GM18502 (cell line): ENCODE results near the gene CRELD1.

ENCODE experiments used
- ATAC-seq: cut with Tn5 transposase; IDR thresholded peaks from one replicate; pipeline ENCODE4 v1.9.1; 2021; ENCODE audit warnings: mild to moderate bottlenecking; ENCODE audit not compliant: unreplicated experiment, poor library complexity

CRELD1 gene

GRCh38 chr3:9951962-9952805 is 18.6 kb downstream of the CRELD1 start, which contains the start of gene PRRT3:
Gene PRRT3 (minus strand): TSS chr3:9952408. CDS start chr3:9950115, 2,293 bp downstream.
- peak; percentile 79 for ATAC-seq

DNA sequence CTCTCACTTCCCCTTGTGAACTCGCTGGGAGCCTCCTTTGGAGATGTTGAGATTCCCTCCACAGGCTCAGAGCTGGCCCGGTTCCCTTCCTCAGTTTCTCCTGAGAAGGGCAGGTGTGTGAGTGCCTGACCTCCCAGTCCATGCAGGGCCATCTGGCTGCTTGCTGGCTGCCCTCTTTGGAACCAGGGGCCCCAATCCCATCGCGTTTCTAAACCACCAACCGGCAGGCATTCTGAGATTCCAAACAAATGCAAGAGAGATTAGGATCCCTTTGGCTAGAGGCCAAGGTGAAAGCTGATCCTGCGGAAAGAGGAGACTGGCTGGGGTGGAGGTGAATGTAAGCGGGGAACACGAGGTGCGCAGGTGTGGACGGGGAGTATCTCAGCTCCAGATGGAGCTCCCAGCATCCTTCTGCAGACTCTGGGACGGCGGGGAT is 21.5 kb downstream of the CRELD1 start:
- no peak for ATAC-seq

- no peak for ATAC-seq
Measured at GRCh38 chr3:9955611-9956352, 22.1 kb downstream of the CRELD1 start.

DNA sequence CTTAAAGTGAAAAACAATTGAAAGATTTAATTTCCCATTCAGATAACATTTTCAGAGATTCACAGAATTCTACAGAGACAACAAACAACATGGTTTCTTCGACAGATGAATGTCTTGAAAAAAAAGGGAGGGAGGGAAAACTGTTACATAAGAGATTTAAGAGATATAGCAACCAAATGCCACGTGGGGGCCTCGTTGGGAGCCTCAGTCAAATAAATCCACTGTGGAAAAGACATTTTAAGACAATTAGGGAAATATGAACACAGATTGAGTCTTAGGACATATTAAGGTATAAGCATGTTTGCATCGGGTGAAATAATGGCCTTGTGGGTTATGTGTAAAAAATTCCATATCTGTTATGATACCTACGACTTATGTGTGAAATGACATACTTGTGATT is 23.6 kb downstream of the CRELD1 start:
- no peak for ATAC-seq

DNA sequence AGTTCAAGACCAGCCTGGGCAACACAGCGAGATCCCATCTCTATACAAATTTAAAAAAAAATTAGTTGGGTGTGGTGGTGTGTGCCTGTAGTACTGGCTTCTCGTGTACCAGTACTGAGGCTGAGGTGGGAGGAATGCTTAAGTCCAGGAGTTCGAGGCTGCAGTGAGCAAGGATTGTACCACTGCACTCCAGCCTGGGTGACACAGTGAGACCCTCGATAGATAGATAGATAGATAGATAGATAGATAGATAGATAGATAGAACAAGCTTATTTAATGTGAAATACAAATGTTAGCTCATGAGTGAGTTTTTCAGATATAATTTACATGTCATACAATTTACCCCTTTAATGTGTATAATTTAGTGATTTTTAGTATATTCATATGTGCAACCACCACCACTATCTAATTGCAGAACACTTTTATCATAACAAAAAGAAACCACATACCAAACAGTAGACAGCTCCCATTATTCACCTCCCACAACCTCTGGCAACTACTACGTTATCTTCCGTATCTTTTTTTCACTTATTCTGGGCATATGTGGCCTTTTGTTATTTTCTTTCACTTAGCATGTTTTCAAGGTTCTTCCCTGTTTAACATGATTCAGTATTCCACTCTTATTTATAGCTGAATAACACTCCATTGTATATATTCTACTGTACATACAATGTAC is 31.7 kb downstream of the CRELD1 start:
- no peak for ATAC-seq

DNA sequence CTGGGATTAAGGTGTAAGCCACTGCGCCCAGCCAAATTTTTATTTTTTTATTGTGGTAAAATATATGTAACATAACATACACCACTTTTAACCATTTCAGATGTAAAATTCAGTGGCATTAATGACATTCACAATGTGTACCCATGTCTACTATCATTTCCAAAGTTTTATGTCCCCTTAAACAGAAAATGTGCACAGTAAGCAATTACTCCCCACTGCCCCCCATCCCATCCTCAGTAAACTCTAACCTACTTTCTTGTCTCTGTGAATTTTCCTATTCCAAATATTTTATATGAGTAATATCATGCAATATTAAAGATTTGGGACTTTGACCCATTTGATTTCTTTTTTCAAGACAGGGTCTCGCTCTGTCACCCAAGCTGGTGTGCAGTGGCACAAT is 33.2 kb downstream of the CRELD1 start:
- no peak for ATAC-seq

DNA sequence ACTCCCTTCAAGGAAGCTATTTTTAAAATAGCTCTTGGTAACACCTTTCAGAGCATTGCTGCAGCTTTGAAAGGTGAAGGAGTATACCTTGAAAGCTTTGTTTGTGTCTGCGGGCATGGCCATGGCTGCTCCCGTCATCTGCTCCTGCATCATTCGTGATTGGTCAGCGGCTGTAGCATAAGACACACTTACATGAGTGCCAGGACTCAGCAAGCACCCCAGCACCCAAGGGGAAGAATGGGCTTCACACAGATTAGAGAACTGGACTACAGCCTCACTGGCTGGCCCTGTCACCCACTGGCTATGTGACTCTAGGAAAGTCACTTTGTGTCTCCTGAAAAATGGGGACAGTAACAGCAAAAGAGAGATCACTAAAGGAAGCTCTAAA is 36.0 kb downstream of the CRELD1 start:
- ATAC-seq: no peak

- no peak for ATAC-seq
Measured at GRCh38 chr3:9970020-9970652, 36.5 kb downstream of the CRELD1 start.

DNA sequence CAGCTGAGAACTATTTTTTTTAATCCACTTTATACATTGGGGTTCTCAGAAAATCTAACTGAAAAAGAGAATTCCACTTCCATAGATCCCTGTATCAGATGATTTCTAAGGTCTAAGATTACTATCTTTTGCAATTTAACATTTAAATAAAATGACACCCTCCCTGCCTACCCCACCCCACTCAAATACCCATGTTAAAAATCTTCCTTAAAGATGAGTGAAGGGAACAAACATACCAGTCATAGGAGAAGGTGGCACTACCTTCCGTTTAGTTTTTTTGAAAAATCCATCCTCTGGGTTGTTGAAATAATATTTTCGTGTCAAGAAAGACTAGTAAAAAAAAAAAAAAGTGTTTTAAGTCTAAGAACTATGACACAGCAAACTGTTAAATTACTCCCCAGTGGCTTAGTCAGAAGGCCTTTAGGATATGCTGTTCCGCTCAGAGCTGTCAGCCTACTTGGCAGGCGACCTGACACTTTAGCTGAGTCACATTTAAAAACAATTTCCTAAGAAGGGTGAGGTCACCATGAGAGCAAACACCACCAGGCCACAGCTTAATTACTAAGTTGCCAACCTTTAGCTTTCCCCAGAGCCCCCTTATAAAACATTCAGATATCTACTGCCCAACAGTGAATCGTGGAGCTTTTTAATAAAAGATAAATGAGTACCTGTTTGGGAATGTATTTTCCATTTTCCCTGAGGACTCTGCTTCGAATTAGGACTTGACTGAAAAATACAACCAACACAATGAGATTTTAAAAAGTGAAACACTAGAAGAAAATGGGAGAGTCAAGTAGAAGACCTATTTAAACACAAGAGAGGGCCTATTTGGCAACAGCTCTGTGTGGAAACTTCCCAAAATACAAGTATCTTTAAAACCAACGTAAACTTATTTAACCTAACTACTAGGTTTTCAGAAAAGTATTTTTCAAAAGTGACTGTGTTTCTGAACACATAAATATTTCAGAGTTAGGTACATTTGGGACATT is 43.4 kb downstream of the CRELD1 start:
- ATAC-seq: no peak

DNA sequence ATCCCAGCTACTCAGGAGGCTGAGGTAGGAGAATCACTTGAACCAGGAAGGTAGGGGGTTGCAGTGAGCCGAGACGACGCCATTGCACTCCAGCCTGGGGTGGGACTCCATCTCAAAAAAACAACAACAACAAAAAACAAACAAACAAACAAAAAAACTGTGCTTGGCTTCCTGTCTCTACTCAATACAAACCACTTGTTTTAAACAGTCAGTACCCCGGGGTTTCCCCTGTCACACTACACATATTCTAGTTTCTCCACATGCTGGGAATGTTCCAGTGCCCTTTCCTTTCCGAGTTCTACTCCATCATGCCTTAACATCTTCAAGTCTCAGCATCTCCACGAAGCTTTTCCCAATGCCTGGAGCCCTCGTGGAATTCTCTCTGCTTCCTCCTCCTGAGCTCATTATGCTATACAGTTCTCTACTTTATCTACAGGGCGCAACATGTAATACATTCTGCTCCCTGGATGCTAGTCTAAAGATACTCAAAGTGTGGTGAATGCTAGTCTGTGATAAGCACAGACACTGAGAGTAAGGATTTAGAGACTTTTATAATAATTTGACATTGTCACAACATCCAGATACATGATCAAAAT is 45.2 kb downstream of the CRELD1 start:
- no peak for ATAC-seq

GRCh38 chr3:9980251-9980650 is 46.6 kb downstream of the CRELD1 start:
- ATAC-seq: no peak

DNA sequence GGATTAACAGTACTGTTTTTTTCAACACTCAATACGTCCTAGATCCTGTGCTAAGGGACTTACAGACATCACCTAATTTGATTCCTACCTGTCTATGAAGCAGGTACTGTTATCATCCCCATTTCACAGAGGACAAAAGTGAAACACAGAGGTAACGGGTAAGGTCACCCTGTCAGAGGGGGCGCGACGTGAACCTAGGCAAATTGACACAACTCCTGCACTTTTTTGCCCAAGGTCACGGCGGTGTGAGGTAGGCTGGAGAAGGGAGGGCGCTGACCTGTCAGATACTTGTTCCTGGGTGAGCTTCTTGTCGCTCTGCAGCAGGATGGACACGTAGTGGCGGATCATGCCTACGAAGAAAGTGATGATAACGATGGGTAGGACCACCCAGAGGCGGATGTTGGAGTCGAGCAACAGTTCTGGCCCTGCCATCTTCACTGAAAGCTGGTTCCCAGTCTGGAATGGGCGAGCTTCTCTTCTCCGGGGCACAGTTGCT is 52.6 kb downstream of the CRELD1 start:
- ATAC-seq: peak; percentile 34

- no peak for ATAC-seq
Measured at GRCh38 chr3:9994086-9994844, 60.6 kb downstream of the CRELD1 start.
